ENCODE results near the gene ZNF486.

DNA sequence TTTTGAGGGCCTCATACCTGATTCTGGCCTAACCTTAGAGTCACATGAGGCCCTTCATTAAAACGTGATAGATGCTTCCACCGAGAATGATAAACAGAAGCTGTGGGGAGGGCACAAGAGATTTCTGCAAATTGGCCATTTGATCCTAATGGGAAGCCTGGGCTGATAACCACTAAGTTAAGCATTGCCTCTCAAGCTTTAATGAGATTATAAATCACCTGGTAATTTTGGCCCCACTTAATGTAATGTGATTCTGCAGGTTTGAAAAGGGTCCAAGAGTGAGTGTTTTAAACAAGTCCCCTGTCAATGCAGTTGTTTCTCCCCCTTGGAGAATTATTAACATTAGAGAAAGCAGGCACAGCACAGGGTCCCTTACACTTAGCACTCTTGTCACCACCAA lies 42.0 kb downstream of the ZNF486 start:
- TF ChIP-seq POLR2AphosphoS5 (IDR thresholded peaks at IDR 0.05; ENCODE audit: borderline replicate concordance, low read depth, low read length) (no peak), EZH2 (IDR thresholded peaks at IDR 0.05) (no peak), FOXP2 (optimal IDR thresholded peaks at IDR 0.05; ENCODE audit: control extremely low read depth, extremely low read length, insufficient read depth) (no peak)
